Measurements from ENCODE around the gene STAM.

- TF ChIP-seq ATF3 (IDR thresholded peaks at IDR 0.05; ENCODE audit: borderline replicate concordance, extremely low read depth, low read depth, low read length) (no peak), KLF5 (IDR thresholded peaks at IDR 0.05; ENCODE audit: partially characterized antibody) (no peak), CTCF (IDR thresholded peaks at IDR 0.05 in 2 of 3, conservative IDR thresholded peaks at IDR 0.05 in 1 of 3; ENCODE audit: control insufficient read depth in 2 of 3, extremely low read depth in 1 of 3, insufficient read depth in 1 of 3, low read depth in 3 of 3, low read length in 3 of 3) (no peak)
Measured at GRCh38 chr10:17637869-17638268, 6.1 kb upstream of the STAM start.
